HepG2 (cell line): ENCODE data around the gene BCAS1. TPM values are rescaled to one million over a fixed set of nuclear protein-coding genes. Genes with fewer than 3 reads are reported as not detected.

Source experiments
- CREM ChIP-seq, 2 experiments: sonication (generic) in 1 of 2; formaldehyde crosslinking in 1 of 2; IDR thresholded peaks; 2 replicates each; pipeline versions ENCODE4 v1.4.0 to v1.6.1; 2016 to 2020; ENCODE audit warnings: antibody characterized with exemption in 1 of 2, mild to moderate bottlenecking in 1 of 2, missing genetic modification reagents in 1 of 2
- ERF ChIP-seq: IDR thresholded peaks from 2 replicates; pipeline ENCODE4 v1.6.1; 2018; ENCODE audit warnings: missing biosample characterization, missing genetic modification reagents
- FOSL2 ChIP-seq: sonication (generic); formaldehyde crosslinking; IDR thresholded peaks from 2 replicates; pipeline ENCODE4 v1.4.0; 2020; ENCODE audit warnings: missing genetic modification reagents
- HNRNPL ChIP-seq: fragments of 200-400 bp; formaldehyde crosslinking; IDR thresholded peaks from 2 replicates; pipeline ENCODE4 v1.6.1; 2017; ENCODE audit warnings: mild to moderate bottlenecking, low read depth, low read length
- NFE2L2 ChIP-seq: fragments of 150-350 bp; IDR thresholded peaks from 2 replicates; pipeline ENCODE4 v1.6.1; 2014; ENCODE audit warnings: low read length
- NR3C1 ChIP-seq: sonication (generic); formaldehyde crosslinking; IDR thresholded peaks from 2 replicates; pipeline ENCODE4 v1.4.0; 2020; ENCODE audit warnings: missing genetic modification reagents
- WIZ ChIP-seq: sonication (generic); formaldehyde crosslinking; IDR thresholded peaks from 2 replicates; pipeline ENCODE4 v1.5.1; 2020; ENCODE audit warnings: mild to moderate bottlenecking, missing genetic modification reagents
- ZNF225 ChIP-seq: sonication (generic); formaldehyde crosslinking; IDR thresholded peaks from 2 replicates; pipeline ENCODE4 v1.4.0; 2020; ENCODE audit warnings: mild to moderate bottlenecking, missing genetic modification reagents
- ZNF256 ChIP-seq: sonication (generic); formaldehyde crosslinking; conservative IDR thresholded peaks from 2 replicates; pipeline ENCODE4 v1.4.0; 2020; ENCODE audit warnings: missing genetic modification reagents
- ZNF260 ChIP-seq: sonication (generic); formaldehyde crosslinking; IDR thresholded peaks from 2 replicates; pipeline ENCODE4 v1.4.0; 2020; ENCODE audit warnings: missing genetic modification reagents, low read depth, mild to moderate bottlenecking, borderline replicate concordance
- polyA plus RNA-seq, 8 experiments: library from polyadenylated mRNA; depleted of rRNA in 3 of 8; stranded (reverse) in 7 of 8; unstranded in 1 of 8; fragments of >200 nt; fragmentation: Illumina TruSeq in 4 of 8; extraction: Trizol in 4 of 8; gene quantifications; 2 replicates each; pipeline versions ENCODE4 v1.2.1 to v1.2.3, GENCODE V29; 2011 to 2016; ENCODE audit warnings: low read depth in 4 of 8, missing spikeins in 1 of 8, mixed read lengths in 1 of 8; ENCODE audit not compliant: insufficient read depth in 1 of 8
- total RNA-seq, 5 experiments: library from RNA; depleted of rRNA; stranded (reverse); fragments of >200 nt; fragmentation: Illumina TruSeq; extraction: Trizol; gene quantifications; 2 replicates each; pipeline ENCODE4 v1.2.3, GENCODE V29; 2016; ENCODE audit warnings: low read depth in 1 of 5
- TF ChIP-seq, protein P1 (sequence below): sonication (generic); formaldehyde crosslinking; IDR thresholded peaks from one replicate; pipeline ENCODE4 v1.5.1; 2020; ENCODE audit warnings: mild to moderate bottlenecking, missing genetic modification reagents; ENCODE audit errors: not compliant biosample characterization

The BCAS1 gene
- total and polyA plus RNA-seq, 2 of the 13 experiments (the other 11 are each of a cell fraction or from before 2014, with no cell fraction given): 0.55 to 0.91 TPM

DNA sequence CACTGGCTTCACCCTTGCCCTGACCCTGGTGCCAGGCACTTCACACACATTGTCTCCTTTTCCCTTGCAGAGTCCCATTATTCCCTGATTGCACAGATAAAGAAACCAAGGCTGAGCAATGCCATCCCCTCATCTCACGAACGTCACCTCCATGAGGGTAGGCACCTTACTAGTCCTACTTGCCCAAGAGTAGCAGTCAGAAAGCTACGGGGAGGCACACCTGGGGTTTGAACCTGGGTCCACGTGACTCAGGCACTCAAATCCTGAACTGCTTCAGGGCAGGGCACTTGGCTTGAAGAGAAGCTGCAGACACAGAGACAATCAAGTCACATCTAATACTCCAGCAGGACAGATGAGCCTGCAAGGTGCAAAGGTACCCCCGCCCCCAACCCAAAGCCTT lies 1.9 kb downstream of the BCAS1 start (continued):
- TF ChIP-seq, protein P1, sequence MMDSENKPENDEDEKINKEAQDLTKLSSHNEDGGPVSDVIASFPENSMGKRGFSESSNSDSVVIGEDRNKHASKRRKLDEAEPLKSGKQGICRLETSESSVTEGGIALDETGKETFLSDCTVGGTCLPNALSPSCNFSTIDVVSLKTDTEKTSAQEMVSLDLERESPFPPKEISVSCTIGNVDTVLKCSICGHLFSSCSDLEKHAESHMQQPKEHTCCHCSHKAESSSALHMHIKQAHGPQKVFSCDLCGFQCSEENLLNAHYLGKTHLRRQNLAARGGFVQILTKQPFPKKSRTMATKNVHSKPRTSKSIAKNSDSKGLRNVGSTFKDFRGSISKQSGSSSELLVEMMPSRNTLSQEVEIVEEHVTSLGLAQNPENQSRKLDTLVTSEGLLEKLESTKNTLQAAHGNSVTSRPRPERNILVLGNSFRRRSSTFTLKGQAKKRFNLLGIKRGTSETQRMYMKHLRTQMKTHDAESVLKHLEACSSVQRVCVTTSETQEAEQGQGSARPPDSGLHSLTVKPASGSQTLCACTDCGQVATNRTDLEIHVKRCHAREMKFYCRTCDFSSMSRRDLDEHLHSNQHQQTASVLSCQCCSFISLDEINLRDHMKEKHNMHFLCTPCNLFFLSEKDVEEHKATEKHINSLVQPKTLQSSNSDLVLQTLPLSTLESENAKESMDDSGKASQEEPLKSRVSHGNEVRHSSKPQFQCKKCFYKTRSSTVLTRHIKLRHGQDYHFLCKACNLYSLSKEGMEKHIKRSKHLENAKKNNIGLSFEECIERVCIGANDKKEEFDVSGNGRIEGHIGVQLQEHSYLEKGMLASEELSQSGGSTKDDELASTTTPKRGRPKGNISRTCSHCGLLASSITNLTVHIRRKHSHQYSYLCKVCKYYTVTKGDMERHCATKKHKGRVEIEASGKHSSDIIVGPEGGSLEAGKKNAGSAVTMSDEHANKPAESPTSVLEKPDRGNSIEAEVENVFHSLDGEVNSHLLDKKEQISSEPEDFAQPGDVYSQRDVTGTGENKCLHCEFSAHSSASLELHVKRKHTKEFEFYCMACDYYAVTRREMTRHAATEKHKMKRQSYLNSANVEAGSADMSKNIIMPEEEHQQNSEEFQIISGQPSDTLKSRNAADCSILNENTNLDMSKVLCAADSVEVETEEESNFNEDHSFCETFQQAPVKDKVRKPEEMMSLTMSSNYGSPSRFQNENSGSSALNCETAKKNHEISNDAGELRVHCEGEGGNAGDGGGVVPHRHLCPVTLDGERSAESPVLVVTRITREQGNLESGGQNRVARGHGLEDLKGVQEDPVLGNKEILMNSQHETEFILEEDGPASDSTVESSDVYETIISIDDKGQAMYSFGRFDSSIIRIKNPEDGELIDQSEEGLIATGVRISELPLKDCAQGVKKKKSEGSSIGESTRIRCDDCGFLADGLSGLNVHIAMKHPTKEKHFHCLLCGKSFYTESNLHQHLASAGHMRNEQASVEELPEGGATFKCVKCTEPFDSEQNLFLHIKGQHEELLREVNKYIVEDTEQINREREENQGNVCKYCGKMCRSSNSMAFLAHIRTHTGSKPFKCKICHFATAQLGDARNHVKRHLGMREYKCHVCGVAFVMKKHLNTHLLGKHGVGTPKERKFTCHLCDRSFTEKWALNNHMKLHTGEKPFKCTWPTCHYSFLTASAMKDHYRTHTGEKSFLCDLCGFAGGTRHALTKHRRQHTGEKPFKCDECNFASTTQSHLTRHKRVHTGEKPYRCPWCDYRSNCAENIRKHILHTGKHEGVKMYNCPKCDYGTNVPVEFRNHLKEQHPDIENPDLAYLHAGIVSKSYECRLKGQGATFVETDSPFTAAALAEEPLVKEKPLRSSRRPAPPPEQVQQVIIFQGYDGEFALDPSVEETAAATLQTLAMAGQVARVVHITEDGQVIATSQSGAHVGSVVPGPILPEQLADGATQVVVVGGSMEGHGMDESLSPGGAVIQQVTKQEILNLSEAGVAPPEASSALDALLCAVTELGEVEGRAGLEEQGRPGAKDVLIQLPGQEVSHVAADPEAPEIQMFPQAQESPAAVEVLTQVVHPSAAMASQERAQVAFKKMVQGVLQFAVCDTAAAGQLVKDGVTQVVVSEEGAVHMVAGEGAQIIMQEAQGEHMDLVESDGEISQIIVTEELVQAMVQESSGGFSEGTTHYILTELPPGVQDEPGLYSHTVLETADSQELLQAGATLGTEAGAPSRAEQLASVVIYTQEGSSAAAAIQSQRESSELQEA (CRISPR knock-in tag): no peak
- no peak for TF ChIP-seq CREM (IDR thresholded peaks at IDR 0.05)
- TF ChIP-seq CREM (CRISPR knock-in tag; IDR thresholded peaks at IDR 0.05): no peak
- no peak for TF ChIP-seq HNRNPL
- TF ChIP-seq ZNF225 (CRISPR knock-in tag): no peak
- no peak for TF ChIP-seq ERF (CRISPR knock-in tag)
- TF ChIP-seq ZNF256 (CRISPR knock-in tag): no peak
- TF ChIP-seq WIZ (CRISPR knock-in tag): no peak
- no peak for TF ChIP-seq NR3C1 (CRISPR knock-in tag)
- TF ChIP-seq ZNF260: no peak
- no peak for TF ChIP-seq FOSL2 (CRISPR knock-in tag)
- no peak for TF ChIP-seq NFE2L2
